ENCODE data around the gene FKBP14.

FKBP14 gene

DNA sequence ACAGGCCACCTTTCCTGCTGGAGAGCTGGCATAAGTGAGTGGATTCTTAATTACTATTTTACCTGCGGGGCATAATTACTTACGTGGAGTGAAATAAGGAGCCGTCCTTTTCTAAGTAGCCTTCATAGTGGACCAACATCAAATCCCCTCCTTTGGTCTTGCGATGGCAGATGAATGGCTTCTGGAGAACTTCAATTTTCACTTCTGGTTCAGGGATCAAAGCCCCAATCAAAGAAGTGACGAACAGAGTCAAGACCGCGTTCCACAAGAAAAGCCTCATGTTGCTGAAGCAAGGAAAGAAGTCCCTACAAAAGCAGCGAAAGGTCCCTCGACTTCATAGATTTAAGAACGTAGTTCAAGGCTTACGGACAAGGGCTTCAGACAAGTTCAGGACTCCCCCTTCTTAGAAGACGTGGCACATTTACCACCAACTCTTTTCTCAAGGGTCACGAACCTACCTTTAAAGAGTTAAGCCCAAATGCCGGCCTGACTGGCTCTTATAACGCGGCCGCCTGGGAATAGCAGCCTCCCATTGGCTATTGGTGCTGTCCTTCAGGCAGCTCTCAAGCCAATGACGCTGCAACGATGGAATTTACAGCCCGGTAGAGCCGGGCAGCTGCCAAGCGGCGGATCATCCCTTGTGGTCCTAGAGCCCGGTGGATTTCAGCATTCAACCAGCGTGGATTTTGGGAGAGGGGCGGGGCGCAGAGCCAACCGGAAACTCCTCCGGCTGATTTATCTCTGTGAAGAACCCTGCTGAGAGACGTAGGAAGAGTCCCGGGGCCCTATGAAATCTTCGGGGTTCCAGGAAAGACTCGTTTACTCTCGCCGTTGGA lies at the start of gene FKBP14:
FKBP14 (minus strand) TSS at position 474 of the 836 bp plus-strand sequence; CDS start at position 280, 194 bp downstream.
- DNase-seq: peak; percentile 87

- DNase-seq: no peak
Measured at GRCh38 chr7:30074422-30075030, 48.0 kb upstream of the FKBP14 start.

DNA sequence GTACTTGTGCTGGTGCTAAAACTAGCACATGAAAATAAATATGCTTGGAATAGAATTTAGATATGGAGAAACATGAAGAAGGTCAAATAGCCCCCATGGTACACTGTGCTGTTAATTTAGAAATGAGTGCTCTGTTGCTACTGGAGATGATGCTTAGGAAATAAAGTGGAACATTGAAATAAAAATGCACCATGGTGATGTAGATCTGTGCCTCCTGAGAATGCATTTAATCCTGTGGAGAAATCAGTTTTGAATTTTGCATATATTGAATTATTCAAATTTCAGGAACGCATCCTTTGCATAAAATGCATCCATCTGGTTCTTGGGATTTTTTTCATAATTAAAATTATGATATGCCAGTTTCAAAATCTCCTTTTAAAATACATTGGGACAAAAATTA lies 46.2 kb upstream of the FKBP14 start:
- no peak for DNase-seq

DNA sequence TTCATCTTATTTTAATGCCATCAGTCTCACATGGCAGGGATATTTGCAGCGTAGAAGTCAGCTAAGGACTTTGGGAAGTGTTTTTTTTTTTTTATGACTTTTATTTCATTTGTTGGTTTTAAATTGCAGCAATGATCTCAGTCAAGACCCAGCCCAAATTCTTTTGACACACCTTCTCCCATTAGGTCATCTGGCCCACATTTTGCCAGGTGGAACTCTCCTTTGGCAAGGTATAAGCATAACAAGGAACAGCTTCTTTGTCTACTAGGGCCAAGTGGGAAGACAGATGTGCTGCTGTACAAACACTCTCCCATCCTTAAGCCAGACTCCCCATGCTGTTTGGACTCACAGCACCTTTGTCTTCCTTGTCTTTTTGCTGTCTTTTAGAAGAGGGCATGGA lies 43.5 kb upstream of the FKBP14 start:
- DNase-seq: no peak

DNA sequence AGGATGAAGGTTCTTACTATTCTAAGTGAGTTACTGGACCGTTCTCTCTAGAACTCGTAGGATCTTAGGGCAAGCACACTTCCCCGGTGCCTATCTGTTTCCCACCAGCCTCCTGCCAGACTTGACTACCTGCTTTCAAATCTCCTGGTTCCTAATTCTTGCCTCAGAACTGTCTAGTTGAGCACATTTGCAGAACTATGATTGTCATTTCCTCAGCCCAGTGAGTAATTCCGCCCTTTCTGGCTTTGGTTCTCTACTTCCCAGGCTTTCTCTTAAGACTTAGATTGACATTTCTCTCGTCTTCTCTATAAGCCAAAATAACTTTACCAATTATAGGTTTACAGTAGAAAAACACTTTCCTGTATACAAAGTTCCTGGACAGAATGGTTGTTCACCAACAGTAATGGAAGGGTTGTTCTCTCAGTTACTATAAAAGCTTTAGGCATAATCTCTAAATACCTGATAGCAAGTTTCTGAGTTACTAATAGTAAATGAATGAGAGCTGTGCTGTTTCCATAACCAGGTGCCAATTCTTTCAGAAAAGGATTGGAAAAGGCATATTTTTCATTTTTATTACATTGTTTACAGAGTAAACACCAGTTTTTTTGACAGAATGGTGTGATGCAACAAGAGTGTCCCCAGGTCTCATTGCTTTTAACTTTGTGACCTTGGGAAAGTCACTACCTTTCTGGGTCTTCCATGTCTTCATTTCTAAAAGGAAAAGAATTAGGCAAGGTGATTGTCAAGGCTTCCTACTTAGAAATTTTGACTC lies 42.8 kb upstream of the FKBP14 start:
- no peak for DNase-seq

DNA sequence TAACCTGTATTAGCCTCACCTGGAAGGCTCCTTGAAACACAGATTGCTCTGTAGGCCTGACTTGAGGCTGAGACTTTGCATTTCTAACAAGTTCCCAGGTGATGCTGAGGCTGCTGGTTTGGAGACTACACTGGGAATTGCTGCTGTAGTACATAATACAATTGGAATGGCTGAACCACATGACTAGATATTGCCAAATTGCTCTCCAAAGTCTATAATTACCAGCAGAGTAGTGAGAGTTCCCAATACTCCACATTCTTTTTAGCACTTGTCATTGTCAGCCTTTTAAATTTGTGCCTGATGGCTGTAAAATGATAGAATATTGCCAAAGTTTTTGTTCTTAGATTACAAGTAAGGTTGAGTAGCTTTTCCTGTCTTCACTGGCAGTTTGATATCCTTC lies 41.6 kb upstream of the FKBP14 start:
- no peak for DNase-seq

DNA sequence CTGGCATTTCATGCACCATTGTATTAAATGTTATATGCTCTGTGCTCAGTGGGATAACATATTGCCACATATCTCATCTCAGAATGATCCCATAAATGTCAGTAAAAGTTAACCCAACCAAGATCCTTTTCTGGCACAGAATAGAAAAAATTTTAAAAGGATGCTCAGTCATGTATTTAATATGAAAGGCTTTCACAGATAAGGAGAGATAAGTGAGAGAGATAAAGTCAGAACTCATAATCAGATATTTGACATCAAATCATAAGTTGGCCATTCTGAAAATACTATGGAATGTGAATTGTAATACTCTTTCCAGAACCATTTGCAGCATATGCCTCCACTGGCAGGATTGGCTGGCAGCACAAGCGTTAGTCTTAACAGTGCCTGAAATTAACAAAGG lies 40.2 kb upstream of the FKBP14 start:
- no peak for DNase-seq

- DNase-seq: no peak
Measured at GRCh38 chr7:30065746-30066145, 39.2 kb upstream of the FKBP14 start.

DNA sequence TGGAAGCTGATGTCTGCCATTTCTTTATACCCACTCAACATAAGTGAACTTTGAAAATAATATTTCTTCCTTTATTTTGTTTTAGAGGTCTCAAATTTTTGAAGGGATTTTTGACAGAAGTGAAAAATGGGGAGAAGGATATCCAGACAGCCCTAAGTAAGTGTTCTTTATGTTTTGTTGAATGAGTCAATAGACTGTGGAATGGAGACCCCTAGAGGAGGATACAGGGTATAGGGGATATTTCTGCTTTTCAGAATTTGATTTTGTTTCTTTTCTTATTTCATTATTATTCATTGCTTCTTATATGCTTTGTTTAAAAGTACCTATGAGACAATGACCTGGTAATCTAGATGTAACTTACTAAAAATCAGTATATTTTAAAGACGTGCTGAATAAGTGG lies 36.1 kb upstream of the FKBP14 start:
- no peak for DNase-seq

GRCh38 chr7:30061786-30062185 lies 35.3 kb upstream of the FKBP14 start:
- DNase-seq: peak; percentile 4

GRCh38 chr7:30057741-30058140 lies 31.2 kb upstream of the FKBP14 start:
- no peak for DNase-seq

- no peak for DNase-seq
Measured at GRCh38 chr7:30053068-30053467, 26.6 kb upstream of the FKBP14 start.

DNA sequence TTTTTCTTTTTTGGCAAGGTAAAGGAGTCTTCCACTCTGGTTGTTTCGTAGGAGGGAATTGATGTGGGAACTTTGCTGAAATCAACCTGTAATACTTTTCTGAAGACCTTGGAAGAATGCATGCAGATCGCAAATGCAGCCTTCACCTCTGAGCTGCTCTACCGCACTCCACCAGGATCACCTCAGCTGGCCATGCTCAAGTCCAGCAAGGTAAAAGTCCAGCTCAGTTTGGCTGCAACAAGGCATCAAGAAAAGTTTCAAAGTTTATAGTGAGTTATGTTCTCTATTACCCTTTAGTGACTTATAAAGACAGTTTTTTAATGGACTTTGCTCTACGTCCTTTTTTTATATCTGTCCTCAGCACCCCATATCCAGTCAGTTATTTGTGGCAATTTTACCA lies 22.7 kb upstream of the FKBP14 start:
- DNase-seq: no peak

DNA sequence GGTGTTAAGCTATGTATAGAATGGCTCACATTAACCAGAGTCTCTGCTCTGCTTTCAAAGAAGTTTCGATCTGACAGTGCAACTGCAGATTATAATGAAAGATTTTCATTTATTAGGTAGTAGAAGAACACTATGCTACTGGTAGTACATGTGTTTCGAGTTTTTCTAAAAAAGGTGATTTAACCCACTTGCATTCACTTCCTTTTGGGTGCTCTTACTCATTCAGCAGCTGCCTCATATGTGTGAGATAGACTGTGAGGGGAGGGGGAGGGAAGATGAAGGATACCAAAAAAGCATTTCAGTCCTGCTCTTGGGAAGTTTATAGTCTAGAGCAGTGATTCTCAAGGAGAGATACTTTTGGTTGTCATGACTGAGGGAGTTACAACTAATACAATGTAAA lies 22.1 kb upstream of the FKBP14 start:
- no peak for DNase-seq

GRCh38 chr7:30047124-30047523 lies 20.6 kb upstream of the FKBP14 start:
- DNase-seq: no peak

- no peak for DNase-seq
Measured at GRCh38 chr7:30046127-30046770, 19.7 kb upstream of the FKBP14 start.

GRCh38 chr7:30041526-30042269 lies 15.2 kb upstream of the FKBP14 start:
- DNase-seq: no peak

- no peak for DNase-seq
Measured at GRCh38 chr7:30040938-30041337, 14.4 kb upstream of the FKBP14 start.

- no peak for DNase-seq
Measured at GRCh38 chr7:30038196-30038980, 11.9 kb upstream of the FKBP14 start.

DNA sequence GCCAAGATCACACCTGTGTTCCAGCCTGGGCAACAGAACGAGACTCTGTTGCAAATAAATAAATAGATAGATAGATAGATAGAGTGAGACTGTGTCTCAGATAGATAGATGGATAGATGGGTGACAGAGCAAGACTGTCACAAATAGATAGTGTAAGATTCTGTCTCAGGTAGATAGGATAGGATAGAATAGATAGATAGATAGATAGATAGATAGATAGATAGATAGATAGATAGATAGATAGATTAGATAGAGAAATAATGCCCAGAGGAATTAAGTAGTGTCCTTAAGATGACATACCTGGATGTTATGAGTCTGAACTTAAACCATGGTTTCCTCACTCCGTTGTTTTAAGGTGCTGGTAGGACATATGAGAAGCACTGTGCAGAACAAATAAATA lies 9.7 kb upstream of the FKBP14 start:
- no peak for DNase-seq

DNA sequence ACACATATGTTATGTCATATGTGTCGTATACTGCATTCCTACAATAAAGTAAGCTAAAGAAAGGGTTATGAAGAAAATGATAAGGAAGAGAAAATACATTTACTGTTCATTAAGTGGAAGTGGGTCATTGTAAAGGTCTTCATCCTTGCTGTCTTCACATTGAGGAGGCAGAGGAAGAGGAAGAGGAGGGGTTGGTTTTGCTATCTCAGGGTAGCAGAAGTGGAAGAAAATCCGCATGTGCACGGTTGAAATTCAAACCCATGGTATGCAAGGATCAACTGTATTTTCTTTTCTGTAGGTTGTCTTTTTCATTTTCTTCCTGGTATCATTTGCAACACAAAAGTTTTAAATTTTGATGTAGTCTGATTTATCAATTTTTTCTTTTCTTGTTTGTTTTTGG lies 8.0 kb upstream of the FKBP14 start:
- no peak for DNase-seq
